HEK293 (cell line): ENCODE data around the gene SPTLC3.
A peak's percentile ranks its signal among the peaks of the same experiment; 100 is the strongest.

Experiments used
- CTCF ChIA-PET: fragments of 350-600 bp; formaldehyde crosslinking; extraction: SDS; loops from one replicate; lab custom pipeline; 2021; ENCODE audit warnings: antibody characterized with exemption; lab: Yijun Ruan, JAX
- POLR2A ChIA-PET: fragments of 300-600 bp; formaldehyde crosslinking; extraction: SDS; loops from one replicate; lab custom pipeline; 2020; ENCODE audit warnings: antibody characterized with exemption, inconsistent platforms; lab: Yijun Ruan, JAX
- H3K27ac ChIP-seq: fragments of 200-500 bp; sonication (Bioruptor generic); 2 replicates; pipeline ENCODE4 v1.5.1; 2014; ENCODE audit warnings: low read depth, low read length, control low read depth, inconsistent platforms; ENCODE audit errors: extremely low read depth
- H3K36me3 ChIP-seq, 2 experiments: fragments of 200-500 bp in 1 of 2; sonication (Bioruptor generic) in 1 of 2; 1 replicate in 1 of 2; 2 replicates in 1 of 2; pipeline ENCODE4 v1.5.1; 2014 to 2017; ENCODE audit warnings: inconsistent platforms in 2 of 2, low read length in 2 of 2; ENCODE audit not compliant: control insufficient read depth in 2 of 2, insufficient read depth in 1 of 2
- H3K4me1 ChIP-seq: fragments of 200-500 bp; sonication (Bioruptor generic); 2 replicates; pipeline ENCODE4 v1.5.1; 2014; ENCODE audit warnings: mild to moderate bottlenecking, low read length, inconsistent platforms; ENCODE audit not compliant: control insufficient read depth, insufficient read depth
- H3K4me3 ChIP-seq: 2 replicates; pipeline ENCODE4 v1.5.1; 2011; ENCODE audit warnings: low read depth, mild to moderate bottlenecking, control low read depth, low read length, moderate library complexity
- H3K9me3 ChIP-seq: fragments of 200-500 bp; sonication (Bioruptor generic); 2 replicates; pipeline ENCODE4 v1.5.1; 2014; ENCODE audit warnings: low read depth, low read length, inconsistent platforms; ENCODE audit not compliant: control insufficient read depth, insufficient read depth
- ZBTB20 ChIP-seq: fragments of 450-650 bp; formaldehyde crosslinking; IDR thresholded peaks from 2 replicates; pipeline ENCODE4 v1.5.1; 2016; ENCODE audit warnings: missing biosample characterization, missing genetic modification characterization
- ZBTB8A ChIP-seq: fragments of 450-650 bp; formaldehyde crosslinking; IDR thresholded peaks from 2 replicates; pipeline ENCODE4 v1.5.1; 2016; ENCODE audit warnings: missing biosample characterization, missing genetic modification characterization
- ZFHX2 ChIP-seq: fragments of 450-650 bp; formaldehyde crosslinking; conservative IDR thresholded peaks from 2 replicates; pipeline ENCODE4 v1.5.1; 2016; ENCODE audit warnings: missing biosample characterization, missing genetic modification characterization
- ZNF335 ChIP-seq: fragments of 450-650 bp; formaldehyde crosslinking; conservative IDR thresholded peaks from 2 replicates; pipeline ENCODE4 v1.5.1; 2016; ENCODE audit warnings: missing biosample characterization, missing genetic modification characterization
- ZNF521 ChIP-seq: fragments of 450-650 bp; formaldehyde crosslinking; IDR thresholded peaks from 2 replicates; pipeline ENCODE4 v1.5.1; 2017; ENCODE audit warnings: missing biosample characterization, mild to moderate bottlenecking, missing genetic modification characterization
- ZNF549 ChIP-seq: fragments of 450-650 bp; IDR thresholded peaks from 2 replicates; pipeline ENCODE4 v1.5.1; 2018; ENCODE audit warnings: missing biosample characterization, missing genetic modification characterization, mild to moderate bottlenecking, inconsistent platforms, moderate library complexity
- ZNF561 ChIP-seq: fragments of 450-650 bp; IDR thresholded peaks from 2 replicates; pipeline ENCODE4 v1.5.1; 2018; ENCODE audit warnings: missing biosample characterization, missing genetic modification characterization, borderline replicate concordance
- ZNF654 ChIP-seq: fragments of 450-650 bp; formaldehyde crosslinking; IDR thresholded peaks from 2 replicates; pipeline ENCODE4 v1.5.1; 2016; ENCODE audit warnings: low read depth, missing biosample characterization, missing genetic modification characterization
- ZNF660 ChIP-seq: fragments of 450-650 bp; IDR thresholded peaks from 2 replicates; pipeline ENCODE4 v1.5.1; 2018; ENCODE audit warnings: missing biosample characterization, mild to moderate bottlenecking, missing genetic modification characterization
- TF ChIP-seq, protein P1 (sequence below): fragments of 450-650 bp; formaldehyde crosslinking; IDR thresholded peaks from 2 replicates; pipeline ENCODE4 v1.5.1; 2016; ENCODE audit warnings: missing biosample characterization, missing genetic modification characterization
- TF ChIP-seq, protein P2 (sequence below): fragments of 450-650 bp; formaldehyde crosslinking; IDR thresholded peaks from 2 replicates; pipeline ENCODE4 v1.5.1; 2016; ENCODE audit warnings: missing biosample characterization, missing genetic modification characterization
- TF ChIP-seq, protein P3 (sequence below): fragments of 450-650 bp; formaldehyde crosslinking; IDR thresholded peaks from 2 replicates; pipeline ENCODE4 v1.5.1; 2016; ENCODE audit warnings: missing biosample characterization, missing genetic modification characterization, low read depth

SPTLC3 gene

DNA sequence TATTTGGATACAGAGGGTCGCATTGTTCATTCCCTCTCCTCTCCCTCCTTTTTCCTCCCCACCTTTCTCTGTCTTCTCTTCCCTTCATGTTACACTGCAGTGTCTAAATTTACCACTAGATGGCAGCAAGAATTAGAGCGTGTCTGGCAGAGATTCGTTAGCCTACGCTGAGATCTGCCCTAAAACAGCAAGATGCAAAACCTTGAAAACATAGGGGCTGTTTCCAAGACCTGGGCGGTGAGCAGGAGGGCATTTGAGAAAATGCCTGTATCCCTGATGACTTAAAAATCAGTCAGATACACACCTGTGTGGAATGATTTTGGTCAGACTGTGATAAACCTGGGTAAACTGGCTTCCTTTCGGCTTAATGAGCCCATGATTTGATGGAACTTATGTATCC lies 110.8 kb downstream of the SPTLC3 start:
- ChIA-PET POLR2A (no interaction called here), CTCF (interaction anchor here (0.5 to 4.5 kb wide), 45 partner anchors 9 to 919 kb away, joined by 3 to 69 read pairs (median 4); no protein-coding TSS in a partner anchor)
- TF ChIP-seq, protein P1, sequence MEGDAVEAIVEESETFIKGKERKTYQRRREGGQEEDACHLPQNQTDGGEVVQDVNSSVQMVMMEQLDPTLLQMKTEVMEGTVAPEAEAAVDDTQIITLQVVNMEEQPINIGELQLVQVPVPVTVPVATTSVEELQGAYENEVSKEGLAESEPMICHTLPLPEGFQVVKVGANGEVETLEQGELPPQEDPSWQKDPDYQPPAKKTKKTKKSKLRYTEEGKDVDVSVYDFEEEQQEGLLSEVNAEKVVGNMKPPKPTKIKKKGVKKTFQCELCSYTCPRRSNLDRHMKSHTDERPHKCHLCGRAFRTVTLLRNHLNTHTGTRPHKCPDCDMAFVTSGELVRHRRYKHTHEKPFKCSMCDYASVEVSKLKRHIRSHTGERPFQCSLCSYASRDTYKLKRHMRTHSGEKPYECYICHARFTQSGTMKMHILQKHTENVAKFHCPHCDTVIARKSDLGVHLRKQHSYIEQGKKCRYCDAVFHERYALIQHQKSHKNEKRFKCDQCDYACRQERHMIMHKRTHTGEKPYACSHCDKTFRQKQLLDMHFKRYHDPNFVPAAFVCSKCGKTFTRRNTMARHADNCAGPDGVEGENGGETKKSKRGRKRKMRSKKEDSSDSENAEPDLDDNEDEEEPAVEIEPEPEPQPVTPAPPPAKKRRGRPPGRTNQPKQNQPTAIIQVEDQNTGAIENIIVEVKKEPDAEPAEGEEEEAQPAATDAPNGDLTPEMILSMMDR = peak; percentile 68
- TF ChIP-seq ZNF654 (tag by site-specific recombination) = peak; percentile 89
- TF ChIP-seq ZNF521 (tag by site-specific recombination) = no peak
- peak; percentile 28; the same call in 1 of the 2 replicates for TF ChIP-seq ZNF335
- H3K36me3 ChIP-seq = no peaks in the 10 kb centered on the region
- no peaks in the 10 kb centered on the region for H3K4me1 ChIP-seq
- H3K4me3 ChIP-seq = no peak overlapping the region
- no peaks in the 10 kb centered on the region for H3K9me3 ChIP-seq
- H3K27ac ChIP-seq = no peak overlapping the region

DNA sequence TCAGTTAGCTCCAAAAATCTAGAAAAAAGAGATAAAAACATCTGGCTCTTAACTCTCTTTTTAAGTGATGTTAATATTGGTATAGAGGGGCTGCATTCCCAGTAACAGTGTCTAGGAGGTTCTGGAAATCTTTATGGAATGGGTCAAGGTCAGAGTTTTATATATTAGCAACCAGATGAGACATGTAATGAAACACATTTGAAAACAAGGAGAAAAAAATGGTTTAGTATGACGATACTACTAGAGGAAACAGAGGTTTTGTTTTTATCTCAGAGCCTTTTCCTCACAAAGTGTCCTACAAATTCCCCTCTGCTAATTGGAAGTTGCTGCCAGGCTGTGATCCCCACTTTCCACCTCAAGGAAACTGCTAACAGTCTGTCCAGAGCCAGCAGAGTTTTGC lies 111.7 kb downstream of the SPTLC3 start:
- H3K9me3 ChIP-seq = no peaks in the 10 kb centered on the region
- CTCF ChIA-PET = interaction anchor here (0.6 to 4.5 kb wide), 14 partner anchors 10 to 651 kb away, joined by 3 to 69 read pairs (median 6); no protein-coding TSS in a partner anchor
- no peaks in the 10 kb centered on the region for H3K36me3 ChIP-seq
- TF ChIP-seq, protein P2, sequence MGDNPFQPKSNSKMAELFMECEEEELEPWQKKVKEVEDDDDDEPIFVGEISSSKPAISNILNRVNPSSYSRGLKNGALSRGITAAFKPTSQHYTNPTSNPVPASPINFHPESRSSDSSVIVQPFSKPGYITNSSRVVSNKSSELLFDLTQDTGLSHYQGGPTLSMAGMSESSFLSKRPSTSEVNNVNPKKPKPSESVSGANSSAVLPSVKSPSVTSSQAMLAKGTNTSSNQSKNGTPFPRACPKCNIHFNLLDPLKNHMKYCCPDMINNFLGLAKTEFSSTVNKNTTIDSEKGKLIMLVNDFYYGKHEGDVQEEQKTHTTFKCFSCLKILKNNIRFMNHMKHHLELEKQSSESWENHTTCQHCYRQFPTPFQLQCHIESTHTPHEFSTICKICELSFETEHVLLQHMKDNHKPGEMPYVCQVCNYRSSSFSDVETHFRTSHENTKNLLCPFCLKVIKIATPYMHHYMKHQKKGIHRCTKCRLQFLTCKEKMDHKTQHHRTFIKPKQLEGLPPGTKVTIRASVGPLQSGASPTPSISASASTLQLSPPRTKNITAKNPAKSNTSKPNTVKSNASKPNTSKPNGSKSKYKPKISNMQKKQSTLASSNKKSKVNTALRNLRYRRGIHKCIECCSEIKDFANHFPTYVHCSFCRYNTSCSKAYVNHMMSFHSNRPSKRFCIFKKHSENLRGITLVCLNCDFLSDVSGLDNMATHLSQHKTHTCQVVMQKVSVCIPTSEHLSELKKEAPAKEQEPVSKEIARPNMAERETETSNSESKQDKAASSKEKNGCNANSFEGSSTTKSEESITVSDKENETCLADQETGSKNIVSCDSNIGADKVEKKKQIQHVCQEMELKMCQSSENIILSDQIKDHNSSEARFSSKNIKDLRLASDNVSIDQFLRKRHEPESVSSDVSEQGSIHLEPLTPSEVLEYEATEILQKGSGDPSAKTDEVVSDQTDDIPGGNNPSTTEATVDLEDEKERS (tag by site-specific recombination) = no peak
- no peak for TF ChIP-seq ZNF561 (tag by site-specific recombination)
- POLR2A ChIA-PET = no interaction called here
- H3K27ac ChIP-seq = no peak overlapping the region
- H3K4me3 ChIP-seq = no peak overlapping the region
- H3K4me1 ChIP-seq = no peaks in the 10 kb centered on the region

DNA sequence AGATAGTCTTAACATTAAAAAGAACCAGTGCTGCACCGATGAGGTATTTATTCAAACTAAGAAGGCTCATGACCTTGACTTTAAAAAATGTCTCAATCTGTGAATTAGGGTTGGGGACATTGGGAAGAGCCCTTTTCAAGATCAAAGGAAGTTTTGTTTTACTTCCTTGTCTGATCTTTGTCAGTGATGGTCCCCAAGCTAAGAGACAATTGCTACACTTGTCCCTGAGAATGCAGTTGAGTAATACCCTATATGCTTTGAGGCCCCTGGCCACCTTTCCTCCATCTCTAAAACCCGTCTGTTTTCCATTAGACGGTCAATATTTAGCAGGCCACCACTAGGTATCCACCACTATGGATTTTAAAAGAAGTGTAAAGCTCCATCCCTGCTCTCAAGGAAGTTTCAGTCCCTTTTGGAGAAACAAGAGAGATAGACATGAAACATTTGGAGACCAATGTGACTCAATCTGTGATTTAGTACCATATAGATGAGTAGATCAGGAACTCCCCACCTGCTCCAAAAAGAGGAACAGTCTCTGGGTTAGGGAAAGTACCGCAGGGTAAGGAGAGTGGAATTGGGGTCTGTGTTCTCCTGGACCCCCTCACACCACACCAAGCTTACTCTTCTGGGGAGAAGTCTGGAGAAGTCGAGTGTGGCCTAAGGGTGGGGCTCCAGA lies 113.2 kb downstream of the SPTLC3 start:
- no peaks in the 10 kb centered on the region for H3K9me3 ChIP-seq
- POLR2A ChIA-PET = no interaction called here
- no peaks in the 10 kb centered on the region for H3K4me1 ChIP-seq
- H3K36me3 ChIP-seq = no peaks in the 10 kb centered on the region
- no peak overlapping the region for H3K4me3 ChIP-seq
- TF ChIP-seq, protein P3, sequence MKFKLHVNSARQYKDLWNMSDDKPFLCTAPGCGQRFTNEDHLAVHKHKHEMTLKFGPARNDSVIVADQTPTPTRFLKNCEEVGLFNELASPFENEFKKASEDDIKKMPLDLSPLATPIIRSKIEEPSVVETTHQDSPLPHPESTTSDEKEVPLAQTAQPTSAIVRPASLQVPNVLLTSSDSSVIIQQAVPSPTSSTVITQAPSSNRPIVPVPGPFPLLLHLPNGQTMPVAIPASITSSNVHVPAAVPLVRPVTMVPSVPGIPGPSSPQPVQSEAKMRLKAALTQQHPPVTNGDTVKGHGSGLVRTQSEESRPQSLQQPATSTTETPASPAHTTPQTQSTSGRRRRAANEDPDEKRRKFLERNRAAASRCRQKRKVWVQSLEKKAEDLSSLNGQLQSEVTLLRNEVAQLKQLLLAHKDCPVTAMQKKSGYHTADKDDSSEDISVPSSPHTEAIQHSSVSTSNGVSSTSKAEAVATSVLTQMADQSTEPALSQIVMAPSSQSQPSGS (tag by site-specific recombination) = no peak
- no peak for TF ChIP-seq ZNF660 (tag by site-specific recombination)
- no peak for TF ChIP-seq ZFHX2 (tag by site-specific recombination)
- no peak for TF ChIP-seq ZBTB8A (tag by site-specific recombination)
- no peak for TF ChIP-seq ZBTB20
- TF ChIP-seq ZNF549 (tag by site-specific recombination) = no peak
- no peak for TF ChIP-seq ZNF335
- TF ChIP-seq, all 188 proteins: peak for 0
- CTCF ChIA-PET = interaction anchor here (0.6 to 4.5 kb wide), 5 partner anchors 12 to 420 kb away, joined by 3 to 47 read pairs (median 3); no protein-coding TSS in a partner anchor
- H3K27ac ChIP-seq = no peak overlapping the region
